Breast epithelium (tissue), 4 donors: Measurements from ENCODE around the gene FLG2. TPM values are rescaled to one million over a fixed set of nuclear protein-coding genes. Genes with fewer than 3 reads are reported as not detected.
A peak's percentile ranks its signal among the peaks of the same experiment; 100 is the strongest.

Experiments used
- DNase-seq, 2 donors: peaks; one replicate each; pipeline ENCODE4 v3.0.0-alpha.2; 2019; ENCODE audit warnings: low spot score in 2 of 2
- H3K27ac ChIP-seq, 2 donors: fragments of 200-600 bp; sonication (generic) in 1 of 2; one replicate each; pipeline ENCODE4 v1.5.1; 2016 to 2019; ENCODE audit warnings: mild to moderate bottlenecking in 1 of 2
- H3K27me3 ChIP-seq, 2 donors: fragments of 200-600 bp; sonication (generic) in 1 of 2; one replicate each; pipeline versions ENCODE4 v1.5.1 to v1.6.0; 2017 to 2019; ENCODE audit warnings: control low read depth in 1 of 2, mild to moderate bottlenecking in 1 of 2
- H3K36me3 ChIP-seq: fragments of 200-600 bp; one replicate; pipeline ENCODE4 v1.5.1; 2019
- H3K4me1 ChIP-seq, 2 donors: fragments of 200-600 bp; sonication (generic); one replicate each; pipeline ENCODE4 v1.5.1; 2016 to 2019; ENCODE audit warnings: control low read depth in 1 of 2
- H3K4me3 ChIP-seq, 3 donors: fragments of 200-600 bp; sonication (generic); 1 replicate in 2 of 3; 2 replicates in 1 of 3; pipeline ENCODE4 v1.5.1; 2016 to 2019; ENCODE audit warnings: mild to moderate bottlenecking in 3 of 3, moderate library complexity in 2 of 3
- H3K9me3 ChIP-seq, 2 donors: fragments of 200-600 bp; sonication (generic) in 1 of 2; one replicate each; pipeline ENCODE4 v1.5.1; 2016 to 2019; ENCODE audit warnings: control low read depth in 1 of 2
- POLR2A ChIP-seq: fragments of 450-650 bp; IDR thresholded peaks from one replicate; pipeline ENCODE4 v1.6.1; 2016; ENCODE audit warnings: antibody characterized with exemption, mild to moderate bottlenecking, moderate library complexity
- POLR2AphosphoS5 ChIP-seq, 3 donors: sonication (generic); formaldehyde crosslinking; IDR thresholded peaks; one replicate each; pipeline ENCODE4 v1.6.1; 2017; ENCODE audit warnings: antibody characterized with exemption in 3 of 3
- intact Hi-C: fragments of 100-400 bp; cut with DNase I; formaldehyde crosslinking; loops from one replicate; pipeline ENCODE4 v1.15.1; 2023; ENCODE audit warnings: low total_unique reads
- total RNA-seq, 3 donors: library from RNA; depleted of rRNA; stranded (reverse); fragments of >200 nt; gene quantifications; one replicate each; pipeline ENCODE4 v1.1.0, GENCODE V29; 2016
- TF ChIP-seq, protein P1 (sequence below), 3 donors: fragments of 450-650 bp; IDR thresholded peaks; one replicate each; pipeline ENCODE4 v1.5.1; 2016 to 2017; ENCODE audit warnings: antibody characterized with exemption in 3 of 3, mild to moderate bottlenecking in 3 of 3, moderate library complexity in 3 of 3

FLG2 gene
- total RNA-seq, 3 donors from 2014 or later, result not detected

- H3K4me3 ChIP-seq, result no peak overlapping the region
- H3K27me3 ChIP-seq, result no peaks in the 10 kb centered on the region
- H3K36me3 ChIP-seq, result no peaks in the 10 kb centered on the region
- no peaks in the 10 kb centered on the region for H3K9me3 ChIP-seq
- TF ChIP-seq, protein P1, sequence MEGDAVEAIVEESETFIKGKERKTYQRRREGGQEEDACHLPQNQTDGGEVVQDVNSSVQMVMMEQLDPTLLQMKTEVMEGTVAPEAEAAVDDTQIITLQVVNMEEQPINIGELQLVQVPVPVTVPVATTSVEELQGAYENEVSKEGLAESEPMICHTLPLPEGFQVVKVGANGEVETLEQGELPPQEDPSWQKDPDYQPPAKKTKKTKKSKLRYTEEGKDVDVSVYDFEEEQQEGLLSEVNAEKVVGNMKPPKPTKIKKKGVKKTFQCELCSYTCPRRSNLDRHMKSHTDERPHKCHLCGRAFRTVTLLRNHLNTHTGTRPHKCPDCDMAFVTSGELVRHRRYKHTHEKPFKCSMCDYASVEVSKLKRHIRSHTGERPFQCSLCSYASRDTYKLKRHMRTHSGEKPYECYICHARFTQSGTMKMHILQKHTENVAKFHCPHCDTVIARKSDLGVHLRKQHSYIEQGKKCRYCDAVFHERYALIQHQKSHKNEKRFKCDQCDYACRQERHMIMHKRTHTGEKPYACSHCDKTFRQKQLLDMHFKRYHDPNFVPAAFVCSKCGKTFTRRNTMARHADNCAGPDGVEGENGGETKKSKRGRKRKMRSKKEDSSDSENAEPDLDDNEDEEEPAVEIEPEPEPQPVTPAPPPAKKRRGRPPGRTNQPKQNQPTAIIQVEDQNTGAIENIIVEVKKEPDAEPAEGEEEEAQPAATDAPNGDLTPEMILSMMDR (IDR thresholded peaks at IDR 0.05), result peak; percentile 63 to 68 (median 66)
- no peak for TF ChIP-seq POLR2AphosphoS5 (IDR thresholded peaks at IDR 0.05)
- TF ChIP-seq POLR2A, result no peak
- intact Hi-C loops, result no loop called here
- no peak overlapping the region for H3K27ac ChIP-seq
- no peaks in the 10 kb centered on the region for H3K4me1 ChIP-seq
- peak in 1 of 2 donors; percentile 19 for DNase-seq
Measured at GRCh38 chr1:152347116-152347728, 12.6 kb downstream of the FLG2 start.

DNA sequence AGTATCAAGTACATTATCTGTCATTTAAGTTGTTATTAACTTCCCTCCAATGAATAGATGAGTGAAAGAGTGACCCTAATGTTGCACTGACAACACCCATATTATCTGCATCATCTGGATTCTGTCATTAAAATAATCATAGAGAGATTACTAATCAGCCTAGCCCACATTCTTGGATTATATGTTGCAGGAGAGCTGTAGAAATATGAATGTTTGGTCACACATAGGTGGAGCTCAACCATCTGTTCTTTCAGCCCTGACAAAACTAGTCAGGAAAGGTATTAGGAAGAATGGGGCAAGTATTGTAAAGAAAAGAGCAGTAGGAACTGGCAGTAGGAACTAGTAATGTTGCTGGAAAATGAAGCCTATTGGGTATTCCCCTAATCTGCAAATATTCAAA, 15.4 kb downstream of the FLG2 start:
- DNase-seq, result no peak
- TF ChIP-seq POLR2A (no peak), POLR2AphosphoS5 (IDR thresholded peaks at IDR 0.05) (no peak)
- TF ChIP-seq, protein P1 (IDR thresholded peaks at IDR 0.05), result no peak

DNA sequence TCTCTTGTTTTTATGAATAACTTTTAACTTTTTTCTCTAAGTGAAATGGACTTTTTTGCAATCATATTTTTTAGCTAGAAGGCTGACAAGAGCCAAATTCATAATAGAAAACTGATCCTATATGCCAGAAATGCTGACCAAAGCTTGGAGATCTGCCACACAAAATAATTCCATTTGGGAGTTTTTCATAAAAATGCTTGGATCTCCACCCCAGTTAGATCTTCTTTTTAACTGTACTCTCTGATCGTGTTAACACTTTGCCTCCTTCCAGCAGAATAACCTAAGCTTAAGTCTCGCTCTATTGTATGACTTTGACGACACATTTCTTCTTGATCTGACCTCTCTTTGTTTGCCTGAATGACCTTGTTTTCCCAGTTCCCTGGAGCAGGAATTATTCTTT, 16.8 kb downstream of the FLG2 start:
- TF ChIP-seq POLR2AphosphoS5 (IDR thresholded peaks at IDR 0.05) (no peak), POLR2A (no peak)
- TF ChIP-seq, protein P1 (IDR thresholded peaks at IDR 0.05), result no peak
- H3K27me3 ChIP-seq, result no peaks in the 10 kb centered on the region

More for the DNA sequence above, 15.4 kb downstream of the FLG2 start:
- H3K27ac ChIP-seq, result no peak overlapping the region
- H3K4me3 ChIP-seq, result no peak overlapping the region
- no peaks in the 10 kb centered on the region for H3K36me3 ChIP-seq
- intact Hi-C loops, result no loop called here
- no peaks in the 10 kb centered on the region for H3K9me3 ChIP-seq
- no peaks in the 10 kb centered on the region for H3K27me3 ChIP-seq
- no peaks in the 10 kb centered on the region for H3K4me1 ChIP-seq

DNA sequence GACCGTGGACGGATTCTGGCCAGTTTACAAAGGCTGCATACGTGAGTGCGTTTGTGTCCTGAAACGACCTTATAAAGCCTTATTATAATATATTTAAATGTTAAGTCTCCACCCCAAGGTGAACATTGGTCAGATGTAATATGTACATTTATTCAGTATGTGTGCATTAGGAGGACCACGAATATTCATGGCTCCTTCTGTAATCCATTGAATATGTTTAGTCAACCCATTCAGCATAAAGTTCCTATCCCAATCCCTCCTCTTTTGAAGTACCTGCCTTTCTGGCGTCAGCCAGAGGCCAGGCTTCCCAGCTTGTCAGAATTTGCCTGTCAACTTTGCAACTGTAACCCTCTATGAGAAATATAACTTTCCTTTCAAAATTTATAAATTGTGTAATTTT, 24.4 kb downstream of the FLG2 start:
- Histone ChIP-seq H3K9me3 (no peaks in the 10 kb centered on the region), H3K27ac (no peak overlapping the region), H3K4me3 (no peak overlapping the region), H3K36me3 (no peaks in the 10 kb centered on the region), H3K27me3 (no peaks in the 10 kb centered on the region), H3K4me1 (no peaks in the 10 kb centered on the region)
- intact Hi-C loops, result no loop called here
- no peak for DNase-seq
- TF ChIP-seq POLR2A (no peak), POLR2AphosphoS5 (IDR thresholded peaks at IDR 0.05) (no peak)
- TF ChIP-seq, protein P1 (IDR thresholded peaks at IDR 0.05), result no peak

More for the DNA sequence above, 16.8 kb downstream of the FLG2 start:
- DNase-seq, result no peak
- no peak overlapping the region for H3K4me3 ChIP-seq
- no peaks in the 10 kb centered on the region for H3K4me1 ChIP-seq
- no peaks in the 10 kb centered on the region for H3K9me3 ChIP-seq
- H3K27ac ChIP-seq, result no peak overlapping the region
- H3K36me3 ChIP-seq, result no peaks in the 10 kb centered on the region
- intact Hi-C loops, result no loop called here

DNA sequence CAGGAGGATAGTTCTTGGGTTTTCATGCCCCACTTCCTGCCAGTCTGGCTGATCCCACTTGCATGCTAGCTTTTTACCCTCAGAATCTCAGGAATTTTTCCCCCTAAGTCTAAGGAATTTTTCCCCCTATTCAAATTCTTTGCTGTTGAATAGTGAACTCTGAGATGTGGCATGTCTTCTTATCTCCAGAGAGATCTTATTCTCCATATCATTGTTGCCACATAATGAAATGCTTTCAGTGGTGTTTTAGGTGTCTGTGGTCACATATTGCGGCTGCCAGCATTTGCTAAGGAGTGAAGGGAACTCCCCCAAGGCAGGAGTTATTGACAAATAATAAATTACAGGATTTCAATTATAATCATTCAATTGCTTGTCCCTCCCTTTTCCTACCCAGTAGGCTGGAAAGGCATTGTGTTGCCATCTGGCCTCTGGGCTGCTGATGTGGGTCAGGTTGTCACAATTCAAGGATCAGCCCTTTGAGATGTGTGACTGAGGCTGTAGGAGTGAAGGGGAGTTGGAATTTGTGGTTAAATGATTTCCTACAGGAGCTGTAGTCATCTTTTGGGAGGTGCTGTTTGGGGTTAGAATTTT, 30.9 kb downstream of the FLG2 start:
- no peaks in the 10 kb centered on the region for H3K36me3 ChIP-seq
- TF ChIP-seq, protein P1 (IDR thresholded peaks at IDR 0.05), result no peak
- TF ChIP-seq POLR2AphosphoS5 (IDR thresholded peaks at IDR 0.05) (no peak), POLR2A (no peak)
- H3K4me3 ChIP-seq, result no peak overlapping the region
- no peaks in the 10 kb centered on the region for H3K27me3 ChIP-seq
- intact Hi-C loops, result no loop called here
- DNase-seq, result no peak
- H3K9me3 ChIP-seq, result no peaks in the 10 kb centered on the region
- H3K27ac ChIP-seq, result no peak overlapping the region
- no peaks in the 10 kb centered on the region for H3K4me1 ChIP-seq
